ENCODE measurements around the gene MSMO1.

MSMO1 gene

GRCh38 chr4:165297626-165298025 lies 29.8 kb upstream of the MSMO1 start:
- H3K9me3 ChIP-seq (ENCODE audit: insufficient read depth, low read length, severe bottlenecking) = no peaks in the 10 kb centered on the region

GRCh38 chr4:165299399-165300060 lies 27.9 kb upstream of the MSMO1 start:
- no peak overlapping the region for H3K9ac ChIP-seq (ENCODE audit: low read depth, low read length)
- no peaks in the 10 kb centered on the region for H4K20me1 ChIP-seq (ENCODE audit: insufficient read depth, low read length)
- no peak for ATAC-seq (ENCODE audit: insufficient read depth, low read depth)
- H3K27ac ChIP-seq (ENCODE audit: low read length) = no peak overlapping the region
- no peak for DNase-seq
- H3K79me2 ChIP-seq (ENCODE audit: insufficient read depth, low read length) = peaks cover 3% of the 10 kb centered on the region; the same call in 1 of the 2 replicates
- no peak overlapping the region for H3K4me2 ChIP-seq (ENCODE audit: insufficient read depth, low read length)
- H2AFZ ChIP-seq (ENCODE audit: low read depth, low read length) = no peak overlapping the region
- peaks cover 19% of the 10 kb centered on the region for H3K4me1 ChIP-seq (ENCODE audit: insufficient read depth, low read length)
- H3K9me3 ChIP-seq (ENCODE audit: insufficient read depth, low read length, severe bottlenecking) = no peaks in the 10 kb centered on the region
- peaks cover 26% of the 10 kb centered on the region; the same call in 1 of the 2 replicates for H3K36me3 ChIP-seq (ENCODE audit: insufficient read depth, low read length)
- H3K4me3 ChIP-seq (ENCODE audit: low read depth in 1 of 2, low read length in 2 of 2) = no peak overlapping the region
- TF ChIP-seq CTCF (IDR thresholded peaks at IDR 0.05; ENCODE audit: borderline replicate concordance, extremely low read depth, low read length, poor library complexity, severe bottlenecking) = no peak
- no peak for TF ChIP-seq EZH2 (IDR thresholded peaks at IDR 0.05; ENCODE audit: borderline replicate concordance, low read depth, low read length, severe bottlenecking)
- H3K27me3 ChIP-seq (ENCODE audit: insufficient read depth, low read length, poor library complexity) = no peaks in the 10 kb centered on the region

More at GRCh38 chr4:165297626-165298025, 29.8 kb upstream of the MSMO1 start:
- H3K79me2 ChIP-seq (ENCODE audit: insufficient read depth, low read length) = no peaks in the 10 kb centered on the region
- no peaks in the 10 kb centered on the region for H4K20me1 ChIP-seq (ENCODE audit: insufficient read depth, low read length)
- H3K27ac ChIP-seq (ENCODE audit: low read length) = no peak overlapping the region
- peaks cover 17% of the 10 kb centered on the region for H3K4me1 ChIP-seq (ENCODE audit: insufficient read depth, low read length)
- no peak overlapping the region for H3K4me2 ChIP-seq (ENCODE audit: insufficient read depth, low read length)
- peaks cover 22% of the 10 kb centered on the region; the same call in 1 of the 2 replicates for H3K36me3 ChIP-seq (ENCODE audit: insufficient read depth, low read length)
- no peak overlapping the region for H3K9ac ChIP-seq (ENCODE audit: low read depth, low read length)
- no peaks in the 10 kb centered on the region for H3K27me3 ChIP-seq (ENCODE audit: insufficient read depth, low read length, poor library complexity)
- TF ChIP-seq CTCF (IDR thresholded peaks at IDR 0.05; ENCODE audit: borderline replicate concordance, extremely low read depth, low read length, poor library complexity, severe bottlenecking) = no peak
- TF ChIP-seq EZH2 (IDR thresholded peaks at IDR 0.05; ENCODE audit: borderline replicate concordance, low read depth, low read length, severe bottlenecking) = no peak
- DNase-seq (no peak), ATAC-seq (ENCODE audit: insufficient read depth, low read depth) (no peak)
- no peak overlapping the region for H3K4me3 ChIP-seq (ENCODE audit: low read depth in 1 of 2, low read length in 2 of 2)
- H2AFZ ChIP-seq (ENCODE audit: low read depth, low read length) = no peak overlapping the region

- Histone ChIP-seq H3K79me2 (ENCODE audit: insufficient read depth, low read length) (peaks cover 3% of the 10 kb centered on the region; the same call in 1 of the 2 replicates), H3K9me3 (ENCODE audit: insufficient read depth, low read length, severe bottlenecking) (no peaks in the 10 kb centered on the region), H3K27ac (ENCODE audit: low read length) (peak overlapping the region; percentile 76), H3K27me3 (ENCODE audit: insufficient read depth, low read length, poor library complexity) (no peaks in the 10 kb centered on the region), H3K9ac (ENCODE audit: low read depth, low read length) (peak overlapping the region; percentile 39), H3K4me1 (ENCODE audit: insufficient read depth, low read length) (peaks cover 19% of the 10 kb centered on the region), H4K20me1 (ENCODE audit: insufficient read depth, low read length) (no peaks in the 10 kb centered on the region), H2AFZ (ENCODE audit: low read depth, low read length) (peak overlapping the region; percentile 56; the same call in 1 of the 2 replicates), H3K4me3 (ENCODE audit: low read depth in 1 of 2, low read length in 2 of 2) (peak overlapping the region in 1 of 2 experiments; percentile 55; a peak in 2 of 4 replicates), H3K36me3 (ENCODE audit: insufficient read depth, low read length) (peaks cover 22% of the 10 kb centered on the region; the same call in 1 of the 2 replicates), H3K4me2 (ENCODE audit: insufficient read depth, low read length) (peak overlapping the region; percentile 80)
- no peak for TF ChIP-seq EZH2 (IDR thresholded peaks at IDR 0.05; ENCODE audit: borderline replicate concordance, low read depth, low read length, severe bottlenecking)
- no peak for TF ChIP-seq CTCF (IDR thresholded peaks at IDR 0.05; ENCODE audit: borderline replicate concordance, extremely low read depth, low read length, poor library complexity, severe bottlenecking)
- peak; percentile 98 for ATAC-seq (ENCODE audit: insufficient read depth, low read depth)
- peak; percentile 43 for DNase-seq
These were observed 25.6 kb upstream of the MSMO1 start for GRCh38 chr4:165301833-165302232.

All from DND-41 (cell line).